ENCODE data around the gene MRTFB.

Gene MRTFB

DNA sequence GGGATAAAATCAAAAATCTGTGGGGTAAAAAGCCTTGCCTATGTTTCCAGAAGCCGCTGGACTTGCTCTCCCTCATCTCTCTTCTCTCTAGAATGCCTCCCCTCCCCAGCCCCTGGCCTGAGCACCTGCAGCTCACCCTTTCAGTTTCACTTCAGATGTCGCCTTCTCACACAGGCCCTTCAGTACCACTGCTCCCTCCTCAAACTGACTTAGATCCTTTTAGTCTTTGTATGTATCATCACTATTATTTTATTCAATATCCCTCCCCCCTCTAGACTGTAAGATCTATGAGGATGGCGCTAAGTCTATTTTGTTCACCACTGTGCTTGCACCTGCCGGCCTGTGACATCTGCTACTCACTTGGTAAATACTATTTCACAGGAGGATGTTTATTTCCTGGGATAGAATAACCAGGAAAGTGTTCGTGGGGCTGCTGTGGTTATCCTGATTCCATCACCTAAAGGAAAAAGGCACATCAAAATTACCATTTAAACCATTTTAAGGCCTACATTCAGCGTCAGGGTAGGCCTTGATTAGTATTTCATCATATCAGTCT, 122.3 kb downstream of the MRTFB start:
- DNase-seq, result no peak

DNA sequence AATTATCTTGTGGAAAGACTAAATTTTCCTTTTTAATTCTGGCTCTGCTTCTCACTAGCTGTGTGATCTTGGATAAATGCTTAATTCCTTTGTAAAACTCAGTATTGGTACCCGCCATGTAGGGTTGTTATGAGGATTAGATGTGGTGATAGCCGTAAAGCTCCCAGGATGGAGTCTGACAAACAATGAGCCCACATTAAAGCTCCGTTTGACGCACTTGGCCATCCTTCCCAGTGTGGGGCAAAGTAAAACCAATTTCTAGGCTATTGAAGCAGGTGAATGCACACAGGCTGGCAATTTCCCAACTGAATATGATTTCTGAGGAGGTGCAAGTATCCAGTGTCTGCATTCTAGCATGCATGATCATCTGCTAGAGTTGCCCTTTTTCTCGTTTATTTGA, 123.6 kb downstream of the MRTFB start:
- no peak for DNase-seq

DNA sequence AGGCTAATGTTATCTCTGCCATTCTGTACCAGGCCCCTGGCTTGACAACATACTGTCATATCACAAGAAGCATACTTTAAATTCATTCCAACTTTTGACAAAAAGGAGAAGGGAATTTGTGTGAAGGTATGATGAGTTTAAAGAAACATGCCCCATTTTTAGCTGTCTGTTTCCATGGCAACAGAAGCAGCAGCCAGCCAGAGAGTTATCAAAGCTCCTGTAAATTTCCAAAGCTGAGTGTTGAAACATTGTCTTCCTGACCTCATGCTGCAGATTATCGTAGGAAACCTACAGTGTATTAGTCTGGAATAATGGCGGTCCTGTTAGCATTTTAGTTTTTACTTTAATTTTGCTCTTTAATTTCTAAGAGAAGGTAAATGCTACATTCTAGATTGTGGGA, 124.9 kb downstream of the MRTFB start:
- DNase-seq, result no peak

DNA sequence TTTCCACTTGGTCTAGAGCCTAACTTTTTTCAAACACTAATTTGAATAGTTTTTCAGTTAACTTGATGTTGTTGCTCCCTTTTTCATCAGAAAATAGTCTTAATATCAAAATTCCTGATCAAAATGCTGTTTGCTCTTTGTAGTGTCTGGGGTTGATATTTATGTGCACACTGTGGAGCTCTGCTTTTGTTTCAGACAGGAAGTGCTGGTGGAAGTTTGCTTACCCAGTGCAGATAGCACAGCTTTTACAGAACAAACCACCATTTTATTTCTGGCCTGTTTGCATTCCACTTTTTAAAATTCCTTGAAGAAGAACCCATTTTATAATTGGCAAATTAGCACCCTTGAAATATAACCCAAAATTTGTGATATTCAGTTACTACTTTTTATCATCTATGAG, 125.4 kb downstream of the MRTFB start:
- DNase-seq, result no peak

DNA sequence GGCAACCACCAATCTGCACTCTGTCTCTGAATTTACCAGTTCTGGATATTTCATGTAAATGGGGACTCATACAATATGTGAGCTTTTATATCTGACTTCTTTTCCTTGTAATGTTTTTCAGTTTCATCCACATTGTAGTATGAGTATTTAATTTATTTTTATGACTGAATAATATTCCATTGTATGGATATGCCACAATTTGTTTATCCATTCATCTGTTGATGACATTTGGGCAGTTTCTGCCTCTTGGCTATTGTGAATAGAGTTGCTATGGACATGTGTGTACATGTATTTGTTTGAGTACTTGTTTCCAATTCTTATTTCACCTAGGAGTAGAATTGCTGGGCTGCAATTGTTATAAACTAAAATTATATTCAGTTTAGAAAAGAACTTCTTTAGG, 126.9 kb downstream of the MRTFB start:
- DNase-seq, result no peak

DNA sequence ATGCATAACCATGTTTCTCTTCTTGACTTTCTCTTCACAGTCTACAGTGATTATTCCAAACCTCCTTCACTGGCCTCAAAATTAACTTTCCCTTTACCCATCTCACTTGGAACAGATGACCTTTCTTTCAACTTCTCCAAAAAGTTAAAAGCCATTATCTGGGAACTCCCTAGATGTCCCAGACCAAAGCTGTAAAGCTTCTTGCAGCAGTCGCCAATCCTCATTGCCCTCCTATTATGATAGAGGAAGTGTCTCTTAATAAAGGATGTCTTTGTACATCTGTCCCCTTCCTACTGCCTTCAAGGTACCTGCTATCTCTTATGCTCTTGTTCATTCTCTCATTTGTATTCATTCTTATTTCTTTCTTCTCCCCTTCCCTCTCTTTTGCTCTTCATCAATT, 127.5 kb downstream of the MRTFB start:
- DNase-seq, result no peak

DNA sequence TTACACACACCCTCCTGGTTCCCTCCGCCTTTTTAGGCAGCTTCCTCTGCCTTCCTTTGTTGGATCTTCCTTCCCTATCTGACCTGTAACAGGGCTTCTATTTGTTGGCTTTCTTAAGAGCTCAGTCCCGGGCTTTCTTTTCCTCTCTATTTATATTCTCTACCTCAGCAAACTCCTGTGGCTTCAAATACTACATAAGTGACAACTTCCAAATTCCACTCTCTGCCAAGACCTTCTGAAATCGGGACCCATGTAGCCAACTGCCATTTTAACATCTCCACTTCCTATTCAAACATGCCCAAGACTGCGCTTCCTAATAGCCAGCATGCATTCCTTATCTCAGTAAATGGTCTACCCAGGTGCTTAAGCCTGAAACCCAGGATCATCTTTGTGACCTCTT, 128.1 kb downstream of the MRTFB start:
- DNase-seq, result no peak

DNA sequence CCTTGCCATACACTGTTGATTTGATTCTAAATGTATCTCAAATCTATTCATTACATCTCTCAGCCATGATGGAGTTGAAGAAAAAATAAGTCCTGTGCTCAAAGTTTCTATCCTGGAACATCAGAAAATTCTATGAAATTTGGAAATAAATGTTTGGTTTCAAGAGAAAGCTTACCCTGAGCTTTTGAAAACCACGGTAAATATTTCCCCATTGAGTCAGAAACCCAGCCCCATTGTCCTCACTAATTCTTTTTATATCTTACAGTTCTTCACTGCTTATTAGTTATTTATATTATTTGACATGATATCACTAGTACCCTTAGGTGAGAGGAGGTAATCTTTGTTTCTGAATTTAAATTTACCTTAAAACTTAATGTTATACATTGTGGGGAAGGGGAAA, 128.5 kb downstream of the MRTFB start:
- DNase-seq, result no peak

DNA sequence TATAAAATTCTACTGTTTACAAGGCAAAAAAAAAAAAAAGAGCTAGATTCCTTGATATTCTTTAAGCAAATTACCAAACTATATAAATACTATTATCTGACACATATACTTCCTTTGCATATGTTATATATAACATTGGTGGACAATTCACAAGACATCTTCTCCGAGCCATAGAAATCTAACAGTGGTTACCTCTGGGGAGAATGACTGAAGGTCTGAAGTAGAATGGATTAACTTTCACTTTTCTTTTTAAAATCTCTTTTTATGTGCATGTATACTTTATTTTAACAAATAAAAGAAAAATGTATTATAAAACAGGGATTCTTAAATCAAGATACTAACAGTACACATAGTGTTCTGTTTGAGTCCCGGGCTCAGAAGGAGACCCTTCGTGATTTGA, 131.0 kb downstream of the MRTFB start:
- DNase-seq, result no peak

DNA sequence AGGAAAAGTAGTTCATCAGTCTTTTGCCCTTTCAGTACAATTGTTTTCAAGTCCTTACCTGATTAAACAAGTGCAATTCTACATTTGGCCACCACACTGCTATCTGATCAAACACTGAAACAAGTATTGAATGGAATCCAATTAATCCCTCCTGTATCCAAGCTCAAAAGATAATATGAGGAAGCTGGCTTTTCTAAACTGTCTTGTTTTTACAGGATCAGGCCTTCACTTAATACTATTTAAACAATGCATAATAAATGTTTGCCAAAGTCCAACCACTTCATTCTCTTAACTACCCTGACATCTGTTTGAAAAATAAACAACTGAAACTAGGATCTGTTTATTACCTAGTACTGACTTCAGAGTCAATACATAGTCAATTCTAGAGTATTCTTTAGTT, 131.6 kb downstream of the MRTFB start:
- no peak for DNase-seq

DNA sequence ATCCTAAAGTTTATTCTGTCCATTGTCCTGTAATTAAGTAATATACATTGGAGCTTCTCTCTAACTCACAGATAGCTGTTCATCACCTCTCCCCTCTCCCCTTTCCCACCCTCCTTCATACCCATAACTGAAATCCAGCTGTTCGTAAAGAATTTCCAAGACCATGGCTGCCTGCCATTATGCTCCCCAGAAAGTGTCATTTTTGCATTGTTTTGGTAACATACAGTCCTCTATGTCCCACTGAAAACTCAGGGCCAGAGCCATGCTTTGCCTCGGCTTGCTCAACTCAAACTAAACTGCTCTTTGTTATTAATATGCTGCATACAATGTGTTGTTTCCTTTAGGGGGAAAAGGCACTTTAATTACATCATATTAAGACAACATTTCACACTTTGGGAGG, 132.0 kb downstream of the MRTFB start:
- no peak for DNase-seq

DNA sequence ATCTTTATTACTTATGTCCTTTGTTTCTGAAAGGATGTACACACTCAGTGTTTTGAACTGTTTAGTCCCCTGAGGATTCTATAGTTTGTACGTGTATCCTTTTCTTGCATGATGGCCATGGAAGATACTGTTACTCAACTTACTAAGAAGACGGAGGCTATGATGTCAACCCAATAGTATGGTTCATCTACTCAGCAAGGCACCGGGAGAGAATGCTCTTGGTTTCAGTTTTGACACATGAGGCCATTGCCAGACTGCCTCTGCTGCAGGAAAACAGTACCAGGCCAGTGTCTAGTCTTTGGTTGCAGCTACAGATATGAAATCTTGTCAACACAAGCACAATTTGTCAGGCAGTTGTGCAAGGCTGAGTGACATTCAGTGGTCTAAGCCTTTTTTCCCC, 134.5 kb downstream of the MRTFB start:
- DNase-seq, result no peak

DNA sequence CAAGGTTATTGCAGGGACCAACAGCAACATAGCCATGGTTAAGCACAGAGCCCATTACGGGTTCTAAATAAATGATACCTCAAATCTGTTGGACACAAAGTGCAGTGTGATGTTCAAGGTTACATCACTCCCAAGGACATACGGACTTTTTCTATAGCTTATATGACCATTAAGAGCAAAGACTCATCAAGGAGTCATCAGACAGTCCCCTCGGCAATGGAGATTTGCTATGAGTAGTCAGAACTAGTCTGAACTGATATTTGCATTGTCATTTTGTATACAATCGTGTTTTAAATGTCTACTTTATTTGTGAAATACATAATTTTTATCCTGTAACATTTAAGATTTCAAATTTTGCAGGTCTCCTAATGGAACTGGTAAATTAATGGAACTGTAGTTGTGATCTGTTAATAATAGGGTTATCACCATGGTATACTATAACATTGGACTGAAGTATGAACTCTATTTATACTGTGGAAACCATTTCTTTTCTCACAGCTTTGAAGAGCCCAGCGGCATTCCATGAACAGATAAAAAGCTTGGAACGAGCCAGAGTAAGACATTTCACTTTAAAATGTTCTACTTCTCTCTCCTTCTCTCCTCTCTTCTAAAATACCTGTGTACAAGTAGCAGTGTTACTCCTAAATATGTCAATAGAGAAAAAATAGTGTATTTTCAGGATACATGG, 140.9 kb downstream of the MRTFB start:
- no peak for DNase-seq

DNA sequence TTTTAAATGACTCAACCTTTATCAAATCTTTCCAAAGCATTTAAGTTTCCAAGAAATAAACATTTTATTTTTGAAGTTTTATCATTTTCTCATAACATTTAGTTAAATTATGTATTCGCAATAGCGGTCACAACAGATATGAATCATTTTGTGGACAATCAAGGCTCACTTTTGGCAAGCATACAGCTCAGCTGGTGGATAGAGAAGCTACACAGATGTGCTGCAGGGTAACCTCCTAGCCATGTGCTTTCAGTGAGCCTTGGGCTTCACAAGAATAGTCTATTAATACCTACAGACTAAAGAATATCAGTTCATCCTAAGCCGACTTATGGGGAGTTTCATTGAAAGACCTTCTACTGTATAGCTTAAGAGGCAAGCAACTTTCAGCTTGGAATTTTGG, 144.8 kb downstream of the MRTFB start:
- no peak for DNase-seq

DNA sequence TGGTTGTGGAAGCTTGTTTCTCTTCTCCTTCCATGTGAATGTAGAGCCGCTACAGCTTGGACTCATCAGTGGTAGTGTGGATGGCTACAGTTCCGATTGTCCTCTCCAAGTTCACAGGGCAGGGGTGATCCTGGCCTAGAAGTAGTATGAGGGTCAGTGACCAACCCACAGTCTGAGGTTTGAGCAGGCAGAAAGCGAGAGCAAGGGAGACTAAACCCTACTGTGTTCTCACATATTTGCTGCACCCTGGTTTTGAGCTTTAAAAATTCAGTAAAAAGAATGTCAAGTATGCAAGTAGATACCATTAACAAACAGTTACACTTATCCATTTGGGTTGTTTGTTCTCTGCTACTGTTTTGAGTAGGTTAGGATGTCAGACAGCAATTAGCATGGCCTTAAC, 148.9 kb downstream of the MRTFB start:
- no peak for DNase-seq

DNA sequence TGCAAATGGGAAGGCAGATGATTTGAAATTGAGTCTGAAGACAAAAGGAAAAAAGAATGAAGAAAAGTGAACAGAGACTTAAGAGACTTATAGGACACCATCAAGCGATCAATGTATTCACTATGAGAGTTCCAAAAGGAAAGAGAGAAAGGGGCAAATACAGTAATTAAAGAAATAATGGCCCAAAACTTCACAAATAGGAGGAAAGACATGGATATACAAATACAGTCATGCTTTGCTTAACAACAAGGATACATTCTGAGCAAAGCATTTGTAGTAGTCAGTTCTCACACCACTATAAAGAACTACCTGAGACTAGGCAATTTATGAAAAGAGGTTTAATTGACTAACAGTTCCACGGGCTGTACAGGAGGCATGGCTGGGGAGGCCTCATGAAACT, 152.5 kb downstream of the MRTFB start:
- no peak for DNase-seq

DNA sequence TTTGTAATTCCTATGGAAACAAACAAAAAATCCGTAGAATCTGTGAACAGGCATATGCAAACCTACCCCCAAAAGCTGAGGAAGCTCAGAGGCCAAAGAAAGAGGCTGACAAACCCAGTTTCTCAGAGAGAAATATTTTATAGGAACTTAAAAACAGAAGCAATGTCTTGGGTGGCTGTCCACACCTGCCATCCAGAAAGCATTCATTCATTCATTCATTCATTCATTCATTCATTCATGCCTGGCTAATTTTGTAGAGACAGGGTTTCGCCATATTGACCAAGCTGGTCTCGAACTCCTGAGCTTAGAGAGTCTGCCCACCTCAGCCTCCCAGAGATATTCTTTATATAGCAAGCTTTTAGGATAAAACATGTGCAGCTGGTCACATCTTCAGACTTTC, 154.3 kb downstream of the MRTFB start:
- no peak for DNase-seq

DNA sequence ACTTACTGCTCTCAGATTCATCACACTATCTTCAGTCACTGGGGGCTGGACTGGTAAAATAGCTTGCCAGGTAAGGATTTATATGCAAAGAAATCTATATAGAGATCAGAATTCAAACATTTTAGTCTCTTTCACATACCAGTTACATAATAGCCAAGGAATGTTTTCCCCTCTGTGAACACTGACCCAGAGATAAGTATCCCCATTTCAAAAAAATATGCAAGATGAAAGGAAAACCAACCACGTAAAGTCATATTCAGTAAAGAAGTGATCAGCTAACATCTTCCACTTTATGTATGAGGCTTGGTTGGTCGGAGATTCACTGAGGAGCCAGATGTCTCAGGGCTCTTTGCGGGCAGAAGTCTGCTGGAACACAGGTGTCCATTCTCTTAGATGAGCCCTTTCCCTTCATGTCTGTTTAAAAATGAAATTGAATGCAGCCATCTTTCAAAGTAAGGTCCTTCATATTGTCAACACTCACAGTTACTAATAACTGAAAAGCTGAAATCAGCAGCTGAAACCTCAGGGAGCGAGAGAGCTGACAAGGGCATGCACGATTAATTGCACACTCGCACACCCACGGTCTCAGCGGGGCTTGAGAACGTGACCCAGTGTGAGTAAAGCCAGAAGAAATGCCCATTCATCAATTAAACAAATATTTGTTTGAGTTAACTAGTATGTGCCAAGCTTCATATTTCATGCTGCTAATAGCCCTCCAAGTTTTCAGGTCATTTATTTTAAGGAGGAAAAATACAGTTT, 161.2 kb downstream of the MRTFB start:
- DNase-seq, result no peak

DNA sequence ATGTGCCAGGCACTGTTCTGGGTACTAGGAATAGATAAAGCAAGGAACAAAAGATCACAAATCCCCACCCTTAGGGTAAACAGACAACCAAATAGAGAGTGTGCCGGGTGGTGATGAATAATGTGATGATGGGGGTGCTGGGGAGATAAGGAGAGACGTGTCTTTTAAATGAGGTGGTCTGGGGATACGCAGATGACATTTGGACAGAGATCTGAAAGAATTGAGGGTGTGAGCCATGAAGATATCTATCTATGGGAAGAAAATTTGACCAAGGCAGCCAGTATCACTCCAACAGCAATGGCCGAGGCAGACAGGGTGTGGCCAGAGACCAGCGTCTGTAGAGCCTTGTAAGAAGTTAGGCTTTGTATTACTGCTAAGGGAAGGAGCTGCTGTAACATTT, 165.3 kb downstream of the MRTFB start:
- DNase-seq, result no peak

DNA sequence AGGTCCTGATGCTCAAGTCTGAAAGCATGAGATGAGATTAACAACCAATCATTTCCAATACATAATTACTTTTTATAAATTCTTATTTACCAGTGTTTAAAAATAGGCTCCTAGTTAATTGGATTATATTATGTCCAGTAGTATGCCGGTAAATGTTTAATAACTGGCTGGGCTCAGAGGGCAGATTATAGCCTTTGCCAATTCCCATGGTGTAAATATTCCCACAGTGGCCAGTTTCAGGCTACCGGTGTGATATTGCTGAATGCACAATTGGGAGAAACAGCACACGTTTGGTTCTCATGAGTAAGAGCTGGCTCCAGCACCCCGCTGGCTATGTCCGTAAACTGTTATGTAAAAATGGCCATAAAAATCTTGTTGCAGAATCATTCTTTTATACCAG, 167.6 kb downstream of the MRTFB start:
- DNase-seq, result no peak

DNA sequence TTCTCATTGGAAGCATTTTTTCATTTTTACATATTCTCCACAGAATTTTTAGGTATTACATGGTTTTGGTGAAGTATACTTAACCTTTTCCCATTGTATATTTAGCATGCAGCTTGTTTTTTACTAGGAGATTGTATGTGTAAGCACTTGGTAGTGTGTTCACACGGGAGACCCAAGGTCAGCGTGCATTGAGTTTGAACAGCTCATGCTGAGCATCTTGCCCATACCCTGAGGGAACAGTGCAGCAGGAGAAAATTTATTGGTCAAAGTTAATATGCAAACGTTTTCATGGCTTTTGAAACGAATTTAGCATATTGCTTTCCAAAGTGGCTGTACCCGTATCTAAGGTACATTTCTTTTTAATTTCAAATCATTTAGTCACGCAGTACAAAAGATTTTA, 168.7 kb downstream of the MRTFB start:
- no peak for DNase-seq

DNA sequence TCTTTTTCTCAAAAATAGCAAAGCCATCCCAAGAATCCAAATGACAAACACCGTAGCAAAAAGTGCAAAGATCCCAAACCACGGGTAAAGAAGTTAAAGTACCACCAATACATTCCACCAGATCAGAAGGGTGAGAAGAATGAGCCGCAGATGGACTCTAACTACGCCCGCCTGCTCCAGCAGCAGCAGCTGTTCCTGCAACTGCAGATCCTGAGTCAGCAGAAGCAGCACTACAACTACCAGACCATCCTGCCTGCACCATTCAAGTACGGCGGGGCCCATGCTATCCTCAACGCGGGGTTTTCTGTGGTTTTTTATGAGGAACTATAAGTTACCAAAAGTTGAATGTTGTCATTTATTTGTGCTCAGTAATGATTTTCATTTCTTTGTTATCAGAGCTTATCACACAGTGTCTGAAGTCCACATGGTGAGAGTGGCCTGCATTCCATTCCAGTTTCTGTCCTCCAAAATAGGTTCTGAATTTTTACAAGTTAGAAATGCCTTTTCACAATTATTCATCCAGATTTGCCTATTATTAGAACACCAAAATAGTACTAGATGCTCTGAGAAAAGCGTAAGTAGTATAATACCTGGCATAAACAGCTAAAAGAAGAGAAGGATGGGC, 169.2 kb downstream of the MRTFB start:
- no peak for DNase-seq

DNA sequence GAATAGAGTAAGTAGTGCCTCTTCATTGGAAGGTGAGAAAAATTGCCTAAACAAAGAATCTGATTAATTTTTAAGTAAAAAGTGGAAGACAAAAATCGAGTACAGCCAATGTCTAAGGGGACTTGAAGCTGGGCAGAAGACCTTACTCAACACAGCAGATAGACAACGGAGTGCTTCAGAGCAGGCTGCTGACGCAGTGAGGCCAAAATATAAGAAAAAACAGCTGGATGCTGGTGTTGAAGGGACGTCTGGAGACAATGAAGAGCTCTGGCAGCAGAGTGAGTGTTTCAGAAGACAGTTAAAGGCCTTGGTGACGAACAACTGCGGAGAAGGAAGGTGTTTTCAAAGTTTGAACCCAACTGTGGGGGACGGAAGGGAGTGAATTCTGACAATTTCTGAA, 169.8 kb downstream of the MRTFB start:
- DNase-seq, result no peak

DNA sequence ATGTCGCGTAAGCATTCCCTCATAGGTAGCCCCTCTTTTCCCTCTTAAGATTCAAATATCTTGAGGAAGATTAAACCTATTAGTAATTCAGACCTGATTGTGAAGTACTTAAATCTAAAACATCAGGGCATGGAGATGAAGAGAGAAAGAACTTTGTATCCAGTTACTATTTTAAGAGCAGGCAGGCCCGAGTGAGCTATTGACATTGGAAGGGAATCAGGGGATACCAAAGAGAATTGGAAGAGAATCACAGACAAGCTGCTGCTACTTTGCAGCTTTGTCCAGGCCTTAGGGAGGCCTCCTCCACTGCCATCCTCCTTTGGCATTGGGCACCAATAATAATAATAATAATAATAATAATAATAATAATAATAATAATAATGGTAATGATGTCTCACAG, 170.5 kb downstream of the MRTFB start:
- DNase-seq, result no peak
